ENCODE results near the gene AP3S1. TPM values are rescaled to one million over a fixed set of nuclear protein-coding genes. Genes with fewer than 3 reads are reported as not detected.

AP3S1 gene
- total RNA-seq, 2 experiments from 2014 or later, result 76.0 to 89.5 TPM

GRCh38 chr5:115809946-115810345 is 31.8 kb upstream of the AP3S1 start:
- intact Hi-C loops (cut with micrococcal nuclease; ENCODE audit: unreplicated experiment), result no loop called here
- Histone ChIP-seq H3K79me2 (ENCODE audit: insufficient read depth, low read depth, low read length) (no peaks in the 10 kb centered on the region), H3K4me3 (ENCODE audit: low read depth, low read length, poor library complexity, severe bottlenecking) (no peak overlapping the region), H3K9me2 (ENCODE audit: insufficient read depth, low read length) (no peaks in the 10 kb centered on the region), H3K36me3 (ENCODE audit: insufficient read depth, low read length) (no peaks in the 10 kb centered on the region), H3K4me1 (ENCODE audit: insufficient read depth, low read length, poor library complexity, severe bottlenecking) (no peaks in the 10 kb centered on the region), H3K27ac (ENCODE audit: low read depth, low read length, poor library complexity, severe bottlenecking) (no peak overlapping the region), H4K20me1 (ENCODE audit: insufficient read depth, low read length) (no peaks in the 10 kb centered on the region), H2AFZ (ENCODE audit: low read length) (no peak overlapping the region), H3K4me2 (ENCODE audit: low read length) (no peak overlapping the region), H3K9me3 (ENCODE audit: low read length) (no peaks in the 10 kb centered on the region)
- no TSS peak for BruUV-seq (replicated peaks)
- DNase-seq (ENCODE audit: low spot score), result no peak
- TF ChIP-seq CTCF (conservative IDR thresholded peaks at IDR 0.05; ENCODE audit: low read length) (no peak), EZH2phosphoT487 (IDR thresholded peaks at IDR 0.05; ENCODE audit: borderline replicate concordance, low read depth, low read length) (no peak)
- POLR2A ChIA-PET, result no interaction called here
- CTCF ChIA-PET (ENCODE audit: unreplicated experiment), result no interaction called here

GRCh38 chr5:115810761-115811160 is 31.0 kb upstream of the AP3S1 start:
- H3K27ac ChIP-seq (ENCODE audit: low read depth, low read length, poor library complexity, severe bottlenecking), result no peak overlapping the region
- no peaks in the 10 kb centered on the region for H3K9me2 ChIP-seq (ENCODE audit: insufficient read depth, low read length)
- H3K4me3 ChIP-seq (ENCODE audit: low read depth, low read length, poor library complexity, severe bottlenecking), result no peak overlapping the region
- no peaks in the 10 kb centered on the region for H3K9me3 ChIP-seq (ENCODE audit: low read length)
- intact Hi-C loops (cut with micrococcal nuclease; ENCODE audit: unreplicated experiment), result no loop called here
- DNase-seq (ENCODE audit: low spot score), result no peak
- H3K4me1 ChIP-seq (ENCODE audit: insufficient read depth, low read length, poor library complexity, severe bottlenecking), result no peaks in the 10 kb centered on the region
- TF ChIP-seq EZH2phosphoT487 (IDR thresholded peaks at IDR 0.05; ENCODE audit: borderline replicate concordance, low read depth, low read length) (no peak), CTCF (conservative IDR thresholded peaks at IDR 0.05; ENCODE audit: low read length) (no peak)
- no peaks in the 10 kb centered on the region for H3K36me3 ChIP-seq (ENCODE audit: insufficient read depth, low read length)
- CTCF ChIA-PET (ENCODE audit: unreplicated experiment), result no interaction called here
- H3K79me2 ChIP-seq (ENCODE audit: insufficient read depth, low read depth, low read length), result no peaks in the 10 kb centered on the region
- H3K4me2 ChIP-seq (ENCODE audit: low read length), result no peak overlapping the region
- POLR2A ChIA-PET, result no interaction called here
- no TSS peak for BruUV-seq (replicated peaks)
- no peaks in the 10 kb centered on the region for H4K20me1 ChIP-seq (ENCODE audit: insufficient read depth, low read length)
- H2AFZ ChIP-seq (ENCODE audit: low read length), result no peak overlapping the region

- H3K36me3 ChIP-seq (ENCODE audit: insufficient read depth, low read length), result no peaks in the 10 kb centered on the region
- no peaks in the 10 kb centered on the region for H3K9me2 ChIP-seq (ENCODE audit: insufficient read depth, low read length)
- H3K4me3 ChIP-seq (ENCODE audit: low read depth, low read length, poor library complexity, severe bottlenecking), result no peak overlapping the region
- H3K79me2 ChIP-seq (ENCODE audit: insufficient read depth, low read depth, low read length), result no peaks in the 10 kb centered on the region
- no peak for DNase-seq (ENCODE audit: low spot score)
- H2AFZ ChIP-seq (ENCODE audit: low read length), result no peak overlapping the region
- H3K4me1 ChIP-seq (ENCODE audit: insufficient read depth, low read length, poor library complexity, severe bottlenecking), result no peaks in the 10 kb centered on the region
- ChIA-PET CTCF (ENCODE audit: unreplicated experiment) (no interaction called here), POLR2A (no interaction called here)
- intact Hi-C loops (cut with micrococcal nuclease; ENCODE audit: unreplicated experiment), result no loop called here
- TF ChIP-seq EZH2phosphoT487 (IDR thresholded peaks at IDR 0.05; ENCODE audit: borderline replicate concordance, low read depth, low read length) (no peak), CTCF (conservative IDR thresholded peaks at IDR 0.05; ENCODE audit: low read length) (no peak)
- no TSS peak for BruUV-seq (replicated peaks)
- no peak overlapping the region for H3K4me2 ChIP-seq (ENCODE audit: low read length)
- no peaks in the 10 kb centered on the region for H4K20me1 ChIP-seq (ENCODE audit: insufficient read depth, low read length)
- H3K27ac ChIP-seq (ENCODE audit: low read depth, low read length, poor library complexity, severe bottlenecking), result no peak overlapping the region
- no peaks in the 10 kb centered on the region for H3K9me3 ChIP-seq (ENCODE audit: low read length)
Measured at GRCh38 chr5:115811406-115811805, 30.3 kb upstream of the AP3S1 start.

Measured in OCI-LY7 (cell line).